ENCODE data around the gene STX10.

DNA sequence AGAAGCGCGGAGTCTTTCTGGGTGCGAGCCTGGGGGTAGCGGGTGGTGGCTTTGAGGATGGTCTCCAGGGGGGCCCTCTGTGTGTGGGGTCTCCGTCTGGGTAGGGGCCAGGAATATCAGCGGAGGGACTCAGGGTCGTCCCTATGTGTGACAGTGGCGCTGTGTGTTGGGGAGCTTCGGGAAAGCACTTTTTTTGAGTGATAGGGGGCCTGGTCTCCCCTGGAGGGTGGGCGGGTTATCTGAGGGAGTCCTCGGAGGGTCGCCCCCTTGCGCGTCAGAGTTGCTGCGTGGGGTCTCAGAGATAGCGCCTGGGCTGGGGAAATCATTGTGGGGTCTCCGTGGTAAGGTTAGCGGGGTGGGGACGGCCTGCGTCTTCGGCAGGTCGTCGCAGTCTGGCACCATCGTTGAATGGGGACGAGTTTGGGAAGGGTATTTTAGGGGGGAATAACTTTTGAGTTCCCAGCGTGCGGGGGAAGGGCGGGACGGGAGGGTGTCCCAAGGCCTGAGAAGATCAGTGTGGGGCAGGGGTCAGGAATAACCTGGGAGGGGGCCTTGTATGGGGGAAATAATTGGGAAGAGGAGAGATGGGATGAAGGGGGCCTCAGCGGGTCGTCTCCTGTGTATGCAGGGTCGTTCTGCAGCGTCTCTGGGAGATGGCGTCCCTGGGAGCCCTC lies 893 bp upstream of the STX10 start:
- TF ChIP-seq, protein P1, sequence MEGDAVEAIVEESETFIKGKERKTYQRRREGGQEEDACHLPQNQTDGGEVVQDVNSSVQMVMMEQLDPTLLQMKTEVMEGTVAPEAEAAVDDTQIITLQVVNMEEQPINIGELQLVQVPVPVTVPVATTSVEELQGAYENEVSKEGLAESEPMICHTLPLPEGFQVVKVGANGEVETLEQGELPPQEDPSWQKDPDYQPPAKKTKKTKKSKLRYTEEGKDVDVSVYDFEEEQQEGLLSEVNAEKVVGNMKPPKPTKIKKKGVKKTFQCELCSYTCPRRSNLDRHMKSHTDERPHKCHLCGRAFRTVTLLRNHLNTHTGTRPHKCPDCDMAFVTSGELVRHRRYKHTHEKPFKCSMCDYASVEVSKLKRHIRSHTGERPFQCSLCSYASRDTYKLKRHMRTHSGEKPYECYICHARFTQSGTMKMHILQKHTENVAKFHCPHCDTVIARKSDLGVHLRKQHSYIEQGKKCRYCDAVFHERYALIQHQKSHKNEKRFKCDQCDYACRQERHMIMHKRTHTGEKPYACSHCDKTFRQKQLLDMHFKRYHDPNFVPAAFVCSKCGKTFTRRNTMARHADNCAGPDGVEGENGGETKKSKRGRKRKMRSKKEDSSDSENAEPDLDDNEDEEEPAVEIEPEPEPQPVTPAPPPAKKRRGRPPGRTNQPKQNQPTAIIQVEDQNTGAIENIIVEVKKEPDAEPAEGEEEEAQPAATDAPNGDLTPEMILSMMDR (IDR thresholded peaks at IDR 0.05 in 8 of 11, conservative IDR thresholded peaks at IDR 0.05 in 3 of 11) = peak in 1 of 11 experiments; percentile 2
- TF ChIP-seq POLR2AphosphoS5 (IDR thresholded peaks at IDR 0.05) = no peak
- TF ChIP-seq POLR2A (IDR thresholded peaks at IDR 0.05) = no peak
